ENCODE results near the gene DHPS. TPM values are rescaled to one million over a fixed set of nuclear protein-coding genes. Genes with fewer than 3 reads are reported as not detected.
A peak's percentile ranks its signal among the peaks of the same experiment; 100 is the strongest.

DHPS gene
- total and polyA plus RNA-seq, 2 of the 13 experiments (the other 11 are each of a cell fraction or from before 2014, with no cell fraction given), result 43.3 to 84.3 TPM

DNA sequence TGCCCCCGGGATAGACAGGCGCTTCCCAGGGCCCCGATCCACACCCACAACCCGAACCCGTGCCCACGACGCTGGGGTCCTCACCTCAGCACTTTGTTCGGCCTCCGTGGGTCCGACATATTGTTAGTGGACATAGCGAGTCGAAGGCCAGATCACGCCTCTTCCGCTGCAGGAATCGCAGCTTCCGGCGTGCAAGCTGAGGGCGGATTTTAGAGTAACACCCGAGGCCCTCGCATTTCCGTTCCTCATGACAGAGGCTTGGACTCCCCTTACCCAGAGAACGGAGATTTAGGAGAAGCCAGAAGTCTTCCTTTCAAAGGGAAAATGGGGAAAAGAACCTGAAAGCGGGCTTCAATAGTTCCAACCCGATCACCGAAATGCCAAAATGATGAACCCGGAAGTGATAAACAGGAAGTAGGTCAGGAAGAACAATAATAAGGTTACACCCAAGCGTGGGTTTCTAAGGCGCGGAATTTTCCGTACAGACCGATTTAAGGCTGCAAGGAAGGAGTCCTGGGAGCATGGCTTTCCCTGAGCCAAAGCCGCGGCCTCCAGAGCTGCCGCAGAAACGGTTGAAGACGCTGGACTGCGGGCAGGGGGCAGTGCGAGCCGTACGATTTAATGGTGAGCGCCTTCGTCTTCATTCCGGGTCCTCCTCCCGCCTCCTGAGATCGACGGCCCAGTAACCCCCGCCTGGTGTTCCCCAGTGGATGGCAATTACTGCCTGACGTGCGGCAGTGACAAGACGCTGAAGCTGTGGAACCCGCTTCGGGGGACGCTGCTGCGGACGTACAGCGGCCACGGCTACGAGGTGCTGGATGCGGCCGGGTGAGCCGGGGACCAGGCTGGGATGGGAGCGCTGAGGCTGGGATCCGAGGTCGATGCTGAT, 12.2 kb downstream of the DHPS start (continued):
- TF ChIP-seq, protein P1, sequence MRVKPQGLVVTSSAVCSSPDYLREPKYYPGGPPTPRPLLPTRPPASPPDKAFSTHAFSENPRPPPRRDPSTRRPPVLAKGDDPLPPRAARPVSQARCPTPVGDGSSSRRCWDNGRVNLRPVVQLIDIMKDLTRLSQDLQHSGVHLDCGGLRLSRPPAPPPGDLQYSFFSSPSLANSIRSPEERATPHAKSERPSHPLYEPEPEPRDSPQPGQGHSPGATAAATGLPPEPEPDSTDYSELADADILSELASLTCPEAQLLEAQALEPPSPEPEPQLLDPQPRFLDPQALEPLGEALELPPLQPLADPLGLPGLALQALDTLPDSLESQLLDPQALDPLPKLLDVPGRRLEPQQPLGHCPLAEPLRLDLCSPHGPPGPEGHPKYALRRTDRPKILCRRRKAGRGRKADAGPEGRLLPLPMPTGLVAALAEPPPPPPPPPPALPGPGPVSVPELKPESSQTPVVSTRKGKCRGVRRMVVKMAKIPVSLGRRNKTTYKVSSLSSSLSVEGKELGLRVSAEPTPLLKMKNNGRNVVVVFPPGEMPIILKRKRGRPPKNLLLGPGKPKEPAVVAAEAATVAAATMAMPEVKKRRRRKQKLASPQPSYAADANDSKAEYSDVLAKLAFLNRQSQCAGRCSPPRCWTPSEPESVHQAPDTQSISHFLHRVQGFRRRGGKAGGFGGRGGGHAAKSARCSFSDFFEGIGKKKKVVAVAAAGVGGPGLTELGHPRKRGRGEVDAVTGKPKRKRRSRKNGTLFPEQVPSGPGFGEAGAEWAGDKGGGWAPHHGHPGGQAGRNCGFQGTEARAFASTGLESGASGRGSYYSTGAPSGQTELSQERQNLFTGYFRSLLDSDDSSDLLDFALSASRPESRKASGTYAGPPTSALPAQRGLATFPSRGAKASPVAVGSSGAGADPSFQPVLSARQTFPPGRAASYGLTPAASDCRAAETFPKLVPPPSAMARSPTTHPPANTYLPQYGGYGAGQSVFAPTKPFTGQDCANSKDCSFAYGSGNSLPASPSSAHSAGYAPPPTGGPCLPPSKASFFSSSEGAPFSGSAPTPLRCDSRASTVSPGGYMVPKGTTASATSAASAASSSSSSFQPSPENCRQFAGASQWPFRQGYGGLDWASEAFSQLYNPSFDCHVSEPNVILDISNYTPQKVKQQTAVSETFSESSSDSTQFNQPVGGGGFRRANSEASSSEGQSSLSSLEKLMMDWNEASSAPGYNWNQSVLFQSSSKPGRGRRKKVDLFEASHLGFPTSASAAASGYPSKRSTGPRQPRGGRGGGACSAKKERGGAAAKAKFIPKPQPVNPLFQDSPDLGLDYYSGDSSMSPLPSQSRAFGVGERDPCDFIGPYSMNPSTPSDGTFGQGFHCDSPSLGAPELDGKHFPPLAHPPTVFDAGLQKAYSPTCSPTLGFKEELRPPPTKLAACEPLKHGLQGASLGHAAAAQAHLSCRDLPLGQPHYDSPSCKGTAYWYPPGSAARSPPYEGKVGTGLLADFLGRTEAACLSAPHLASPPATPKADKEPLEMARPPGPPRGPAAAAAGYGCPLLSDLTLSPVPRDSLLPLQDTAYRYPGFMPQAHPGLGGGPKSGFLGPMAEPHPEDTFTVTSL (CRISPR knock-in tag; IDR thresholded peaks at IDR 0.05; ENCODE audit: borderline replicate concordance), result no peak
- TF ChIP-seq ISL2 (CRISPR knock-in tag; IDR thresholded peaks at IDR 0.05) (no peak), ZNF572 (CRISPR knock-in tag; IDR thresholded peaks at IDR 0.05) (no peak), SMAD3 (CRISPR knock-in tag; IDR thresholded peaks at IDR 0.05) (peak; percentile 56; the same call in 1 of the 2 replicates), ZNF841 (CRISPR knock-in tag; IDR thresholded peaks at IDR 0.05; ENCODE audit: borderline replicate concordance) (0 out of 2 replicates have a peak, but pooled peaks have one; percentile 9), ZNF10 (CRISPR knock-in tag; IDR thresholded peaks at IDR 0.05; ENCODE audit: borderline replicate concordance, low read depth) (no peak), NR2F1 (CRISPR knock-in tag; IDR thresholded peaks at IDR 0.05) (no peak), SIN3A (IDR thresholded peaks at IDR 0.05; ENCODE audit: borderline replicate concordance, low read depth, low read length) (no peak), ZZZ3 (CRISPR knock-in tag; IDR thresholded peaks at IDR 0.05; ENCODE audit: borderline replicate concordance) (no peak; the same call in 1 of the 2 replicates), CENPX (CRISPR knock-in tag; IDR thresholded peaks at IDR 0.05) (no peak), ZNF557 (CRISPR knock-in tag; IDR thresholded peaks at IDR 0.05) (no peak), NCOA2 (CRISPR knock-in tag; IDR thresholded peaks at IDR 0.05) (no peak; the same call in 1 of the 2 replicates), HOXA9 (CRISPR knock-in tag; IDR thresholded peaks at IDR 0.05; ENCODE audit: borderline replicate concordance) (no peak), HNF4A (CRISPR knock-in tag; IDR thresholded peaks at IDR 0.05) (no peak), GABPA (IDR thresholded peaks at IDR 0.05; ENCODE audit: low read depth, low read length) (peak; percentile 94), GABPA (CRISPR knock-in tag; IDR thresholded peaks at IDR 0.05; ENCODE audit: low read depth) (peak; percentile 98), HNRNPUL1 (IDR thresholded peaks at IDR 0.05; ENCODE audit: low read depth, low read length) (no peak), CENPT (CRISPR knock-in tag; IDR thresholded peaks at IDR 0.05; ENCODE audit: low read depth) (no peak), JDP2 (CRISPR knock-in tag; IDR thresholded peaks at IDR 0.05; ENCODE audit: borderline replicate concordance) (no peak), ZNF550 (CRISPR knock-in tag; IDR thresholded peaks at IDR 0.05; ENCODE audit: borderline replicate concordance) (no peak)
- TF ChIP-seq, protein P2, sequence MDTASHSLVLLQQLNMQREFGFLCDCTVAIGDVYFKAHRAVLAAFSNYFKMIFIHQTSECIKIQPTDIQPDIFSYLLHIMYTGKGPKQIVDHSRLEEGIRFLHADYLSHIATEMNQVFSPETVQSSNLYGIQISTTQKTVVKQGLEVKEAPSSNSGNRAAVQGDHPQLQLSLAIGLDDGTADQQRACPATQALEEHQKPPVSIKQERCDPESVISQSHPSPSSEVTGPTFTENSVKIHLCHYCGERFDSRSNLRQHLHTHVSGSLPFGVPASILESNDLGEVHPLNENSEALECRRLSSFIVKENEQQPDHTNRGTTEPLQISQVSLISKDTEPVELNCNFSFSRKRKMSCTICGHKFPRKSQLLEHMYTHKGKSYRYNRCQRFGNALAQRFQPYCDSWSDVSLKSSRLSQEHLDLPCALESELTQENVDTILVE (CRISPR knock-in tag; IDR thresholded peaks at IDR 0.05), result peak; percentile 18; the same call in 1 of the 2 replicates
- TF ChIP-seq, protein P3, sequence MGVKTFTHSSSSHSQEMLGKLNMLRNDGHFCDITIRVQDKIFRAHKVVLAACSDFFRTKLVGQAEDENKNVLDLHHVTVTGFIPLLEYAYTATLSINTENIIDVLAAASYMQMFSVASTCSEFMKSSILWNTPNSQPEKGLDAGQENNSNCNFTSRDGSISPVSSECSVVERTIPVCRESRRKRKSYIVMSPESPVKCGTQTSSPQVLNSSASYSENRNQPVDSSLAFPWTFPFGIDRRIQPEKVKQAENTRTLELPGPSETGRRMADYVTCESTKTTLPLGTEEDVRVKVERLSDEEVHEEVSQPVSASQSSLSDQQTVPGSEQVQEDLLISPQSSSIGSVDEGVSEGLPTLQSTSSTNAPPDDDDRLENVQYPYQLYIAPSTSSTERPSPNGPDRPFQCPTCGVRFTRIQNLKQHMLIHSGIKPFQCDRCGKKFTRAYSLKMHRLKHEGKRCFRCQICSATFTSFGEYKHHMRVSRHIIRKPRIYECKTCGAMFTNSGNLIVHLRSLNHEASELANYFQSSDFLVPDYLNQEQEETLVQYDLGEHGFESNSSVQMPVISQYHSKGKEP (CRISPR knock-in tag; IDR thresholded peaks at IDR 0.05), result no peak
